ENCODE measurements around the gene GPRIN2.
"Not testable (repeated sequence)": the region's sequence is repeated elsewhere in the genome, so short reads cannot be mapped to it uniquely, and the experiment has no call there.

The GPRIN2 gene

DNA sequence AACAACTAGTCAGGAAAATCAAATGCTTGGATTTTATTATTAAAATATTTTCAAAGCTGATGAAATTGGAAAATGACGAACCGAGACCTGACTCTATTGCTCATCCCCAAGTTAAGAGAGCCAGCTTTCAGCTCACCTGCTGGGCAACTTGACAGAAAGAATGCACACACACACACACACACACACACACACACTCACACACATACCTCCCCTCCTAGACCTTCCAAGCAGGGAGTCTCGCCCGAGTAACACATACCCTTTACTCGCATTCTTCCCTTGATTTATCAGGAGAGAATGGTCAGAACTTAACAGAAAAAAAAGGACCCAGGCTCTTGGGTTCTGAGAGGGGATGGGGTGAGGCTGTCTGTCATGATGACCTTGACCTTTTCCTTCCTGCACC lies 19.1 kb downstream of the GPRIN2 start:
- DNase-seq (ENCODE audit: low read depth, low spot score): no peak

- no peak for DNase-seq (ENCODE audit: low read depth, low spot score)
Measured at GRCh38 chr10:46536781-46537180, 19.7 kb downstream of the GPRIN2 start.

GRCh38 chr10:46536171-46536570 lies 20.3 kb downstream of the GPRIN2 start:
- DNase-seq (ENCODE audit: low read depth, low spot score): no peak

DNA sequence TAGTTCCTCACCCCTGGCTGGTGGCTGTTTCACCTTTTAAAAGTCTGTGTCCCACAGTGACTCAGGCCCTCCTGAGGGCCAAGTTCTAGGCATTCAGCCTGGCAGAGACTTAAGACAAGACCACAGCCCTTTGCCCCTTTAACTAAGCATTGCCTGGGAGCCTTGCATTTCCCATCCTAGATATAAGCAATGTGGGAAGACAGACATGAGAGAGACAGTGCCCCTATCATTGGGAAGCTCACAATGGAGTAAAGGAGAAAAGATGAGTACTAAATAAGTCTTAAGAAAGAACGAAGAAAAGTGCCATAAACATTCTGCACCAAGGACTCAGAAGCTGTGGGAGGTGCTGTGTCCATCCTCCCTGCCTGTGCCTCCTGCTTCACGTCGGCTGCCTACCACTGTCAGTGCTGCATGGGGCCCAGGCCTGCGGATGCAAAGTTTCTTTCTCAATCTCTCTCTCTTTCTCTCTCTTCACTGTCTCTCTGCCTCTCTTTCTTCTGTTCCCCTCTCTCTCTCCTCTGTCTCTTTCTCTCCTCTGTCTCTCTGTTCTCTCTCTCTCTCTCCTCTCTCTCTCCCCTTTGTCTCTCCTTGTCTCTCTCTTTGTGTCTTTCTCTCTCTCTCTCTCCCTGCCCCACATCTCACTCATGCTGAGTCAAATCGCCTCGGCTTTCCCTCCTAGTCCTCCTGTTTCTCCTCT lies 21.5 kb downstream of the GPRIN2 start:
- DNase-seq (ENCODE audit: low read depth, low spot score): no peak

GRCh38 chr10:46532256-46532655 lies 24.2 kb downstream of the GPRIN2 start:
- not testable (repeated sequence) for DNase-seq (ENCODE audit: low read depth, low spot score)

DNA sequence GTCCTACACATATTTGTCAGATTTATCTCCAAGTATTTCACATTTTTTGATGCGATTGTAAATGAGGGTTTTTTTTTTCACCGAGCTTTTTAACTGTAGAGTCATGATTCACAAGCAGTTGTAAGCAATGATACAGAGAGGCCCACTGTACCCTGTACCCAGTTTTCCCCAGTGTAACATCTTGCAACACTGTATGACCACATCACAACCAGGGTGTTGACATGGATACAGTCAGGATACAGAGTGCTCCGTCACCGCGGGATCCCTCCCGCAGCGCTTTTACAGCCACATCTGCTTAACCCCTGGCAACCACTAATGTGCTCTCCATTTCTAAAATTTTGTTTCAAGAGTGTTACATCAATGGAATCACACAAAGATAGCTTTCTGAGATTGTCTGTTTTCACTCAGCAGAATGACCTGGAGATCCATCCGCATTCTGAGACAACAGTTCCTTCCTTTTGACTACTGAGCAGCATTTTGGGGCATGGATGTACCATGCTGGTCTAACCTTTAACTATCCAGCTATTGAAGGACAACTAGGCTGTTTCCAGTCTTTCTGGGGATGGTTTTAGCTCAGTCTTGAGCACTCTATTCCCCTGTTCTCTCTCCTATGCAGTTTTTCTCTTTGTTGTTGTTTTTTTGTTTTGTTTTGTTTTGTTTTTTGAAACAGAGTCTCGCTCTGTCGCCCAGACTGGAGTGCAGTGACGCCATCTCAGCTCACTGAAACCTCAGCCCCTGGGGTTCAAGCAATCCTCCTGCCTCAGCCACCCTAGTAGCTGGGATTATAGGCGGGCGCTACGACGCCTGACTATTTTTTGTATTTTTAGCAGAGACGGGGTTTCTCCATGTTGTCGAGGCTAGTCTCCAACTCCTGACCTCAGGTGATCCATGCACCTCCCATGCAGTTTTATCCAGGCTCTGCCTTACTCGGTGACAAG lies 25.9 kb downstream of the GPRIN2 start:
- peak; percentile 98 for DNase-seq (ENCODE audit: low read depth, low spot score)

- DNase-seq (ENCODE audit: low read depth, low spot score): not testable (repeated sequence)
Measured at GRCh38 chr10:46529742-46530141, 26.7 kb downstream of the GPRIN2 start.

GRCh38 chr10:46528675-46529615 lies 27.5 kb downstream of the GPRIN2 start:
- no peak for DNase-seq (ENCODE audit: low read depth, low spot score)

DNA sequence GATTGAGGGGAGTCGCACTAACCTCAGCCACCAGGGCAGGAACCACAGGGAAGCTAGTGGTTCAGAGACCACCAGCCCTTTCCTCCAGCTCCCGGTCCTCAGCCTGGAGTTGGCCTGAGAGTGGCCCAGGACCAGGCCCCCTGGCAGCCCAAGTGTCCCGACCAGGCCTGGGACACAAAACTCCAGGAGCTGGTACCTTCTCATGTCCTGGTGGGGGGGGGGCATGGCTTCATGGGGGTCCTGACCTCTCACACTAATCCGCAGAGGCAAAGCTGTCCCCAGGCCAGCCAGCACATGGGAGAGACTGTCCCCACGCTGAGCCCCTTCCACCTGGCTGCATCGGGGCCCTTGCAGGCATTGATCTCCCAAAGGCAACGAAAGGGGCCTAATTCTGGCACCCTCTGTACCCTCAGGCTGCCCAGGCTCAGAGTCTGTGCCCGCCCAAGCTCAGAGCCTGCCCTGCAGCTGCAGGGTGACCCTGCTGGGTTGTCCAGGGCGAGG lies 28.2 kb downstream of the GPRIN2 start:
- no peak for DNase-seq (ENCODE audit: low read depth, low spot score)

GRCh38 chr10:46527241-46527811 lies 29.1 kb downstream of the GPRIN2 start:
- DNase-seq (ENCODE audit: low read depth, low spot score): no peak

DNA sequence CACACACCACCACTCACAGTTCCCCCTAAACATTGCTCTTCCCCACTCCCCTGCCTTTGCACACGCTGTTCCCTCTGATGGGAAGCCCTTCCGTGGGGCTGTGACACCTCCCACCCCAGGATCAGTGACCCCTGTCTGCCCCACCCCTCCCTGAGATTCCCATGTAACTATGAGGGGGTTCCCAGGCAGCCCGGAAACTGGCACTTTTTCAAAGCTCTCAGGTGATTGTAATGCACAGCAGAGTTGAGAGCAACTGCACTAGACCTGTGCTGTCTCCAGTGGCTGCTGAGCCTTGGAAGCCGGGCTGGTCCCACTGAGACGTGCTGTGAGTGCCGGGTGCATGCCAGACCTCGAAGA lies 29.8 kb downstream of the GPRIN2 start:
- no peak for DNase-seq (ENCODE audit: low read depth, low spot score)

DNA sequence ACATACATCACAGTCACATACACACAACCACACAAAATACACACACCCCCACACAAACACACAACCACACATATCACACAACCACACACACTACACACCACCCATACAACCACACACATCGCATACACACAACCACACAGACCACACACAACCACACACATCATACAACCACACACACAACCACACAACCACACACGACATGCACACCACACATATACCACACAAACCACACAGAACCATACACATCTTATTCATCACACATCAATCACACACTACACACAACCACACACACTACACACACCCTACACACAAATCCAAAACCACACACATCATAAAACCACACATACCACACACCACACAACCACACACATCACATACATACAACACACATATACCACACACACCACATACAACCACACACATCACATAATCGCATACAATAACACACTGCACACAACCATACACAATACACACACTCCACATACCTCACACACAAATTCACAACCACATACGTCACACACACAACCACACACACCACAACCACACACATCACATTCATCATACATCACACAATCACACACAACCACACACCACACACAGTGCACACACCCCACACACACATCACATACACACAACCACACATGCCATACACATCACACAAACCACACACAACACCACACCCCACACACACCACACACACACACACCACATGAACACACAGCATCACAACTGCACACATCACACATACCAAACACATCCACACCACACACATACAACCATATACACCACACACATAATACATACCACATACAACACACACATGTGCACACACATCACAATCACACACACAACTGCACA lies 30.4 kb downstream of the GPRIN2 start:
- no peak for DNase-seq (ENCODE audit: low read depth, low spot score)

- no peak for DNase-seq (ENCODE audit: low read depth, low spot score)
Measured at GRCh38 chr10:46525177-46525823, 31.2 kb downstream of the GPRIN2 start.

DNA sequence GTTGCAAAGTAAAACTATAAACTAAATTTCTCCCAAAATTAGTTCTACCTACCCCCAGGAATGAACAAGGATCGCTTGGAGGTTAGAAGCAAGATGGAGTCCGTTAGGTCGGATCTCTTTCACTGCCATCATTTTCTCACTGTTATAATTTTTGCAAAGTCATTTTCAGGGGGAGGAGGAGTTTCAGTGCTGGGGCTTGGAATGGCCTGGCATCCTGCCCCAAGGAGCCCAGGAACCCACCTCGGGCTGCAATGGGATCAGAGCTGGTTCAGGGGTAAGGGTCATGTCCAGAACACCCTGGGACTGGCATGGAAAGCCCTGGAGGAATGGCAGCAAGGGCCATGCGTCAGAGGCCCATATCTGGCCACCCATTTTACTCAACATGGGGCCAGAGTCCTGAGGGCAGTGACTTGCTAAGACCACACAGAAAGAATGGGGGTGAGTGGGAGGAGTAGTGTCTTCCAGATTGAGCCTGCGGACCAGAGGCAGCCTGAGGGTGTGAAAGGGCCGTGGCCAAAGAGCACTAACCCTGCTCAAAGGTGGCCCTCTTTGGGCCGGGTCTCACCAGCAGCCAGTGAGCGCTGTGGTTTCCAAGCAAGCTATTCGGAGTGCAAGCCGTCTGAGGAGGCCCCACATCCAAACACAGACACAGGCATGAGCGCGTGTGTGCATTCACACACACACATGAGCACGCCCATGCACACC lies 31.8 kb downstream of the GPRIN2 start:
- no peak for DNase-seq (ENCODE audit: low read depth, low spot score)

DNA sequence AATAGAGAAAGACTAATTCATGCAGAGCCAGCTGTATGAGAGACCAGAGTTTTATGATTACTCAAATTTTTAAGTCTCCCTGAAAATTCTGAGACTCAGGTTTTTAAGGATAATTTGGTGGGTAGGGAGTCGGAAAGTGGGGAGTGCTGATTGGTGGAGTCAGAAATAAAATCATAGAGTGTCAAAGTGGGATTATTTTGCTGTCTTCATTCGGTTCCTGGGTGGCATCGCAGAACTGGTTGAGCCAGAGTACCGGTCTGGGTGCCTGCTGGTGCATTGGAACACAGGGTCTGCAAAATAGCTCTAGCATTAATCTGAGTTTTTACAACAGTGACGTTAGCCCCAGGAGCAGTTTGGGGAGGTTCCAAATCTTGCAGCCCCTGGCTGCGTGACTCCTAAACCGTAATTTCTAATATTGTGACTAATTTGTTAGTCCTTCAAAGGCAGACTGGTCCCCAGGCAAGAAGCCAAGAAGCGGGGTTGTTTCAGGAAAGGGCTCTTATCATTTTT lies 32.4 kb downstream of the GPRIN2 start:
- DNase-seq (ENCODE audit: low read depth, low spot score): no peak

DNA sequence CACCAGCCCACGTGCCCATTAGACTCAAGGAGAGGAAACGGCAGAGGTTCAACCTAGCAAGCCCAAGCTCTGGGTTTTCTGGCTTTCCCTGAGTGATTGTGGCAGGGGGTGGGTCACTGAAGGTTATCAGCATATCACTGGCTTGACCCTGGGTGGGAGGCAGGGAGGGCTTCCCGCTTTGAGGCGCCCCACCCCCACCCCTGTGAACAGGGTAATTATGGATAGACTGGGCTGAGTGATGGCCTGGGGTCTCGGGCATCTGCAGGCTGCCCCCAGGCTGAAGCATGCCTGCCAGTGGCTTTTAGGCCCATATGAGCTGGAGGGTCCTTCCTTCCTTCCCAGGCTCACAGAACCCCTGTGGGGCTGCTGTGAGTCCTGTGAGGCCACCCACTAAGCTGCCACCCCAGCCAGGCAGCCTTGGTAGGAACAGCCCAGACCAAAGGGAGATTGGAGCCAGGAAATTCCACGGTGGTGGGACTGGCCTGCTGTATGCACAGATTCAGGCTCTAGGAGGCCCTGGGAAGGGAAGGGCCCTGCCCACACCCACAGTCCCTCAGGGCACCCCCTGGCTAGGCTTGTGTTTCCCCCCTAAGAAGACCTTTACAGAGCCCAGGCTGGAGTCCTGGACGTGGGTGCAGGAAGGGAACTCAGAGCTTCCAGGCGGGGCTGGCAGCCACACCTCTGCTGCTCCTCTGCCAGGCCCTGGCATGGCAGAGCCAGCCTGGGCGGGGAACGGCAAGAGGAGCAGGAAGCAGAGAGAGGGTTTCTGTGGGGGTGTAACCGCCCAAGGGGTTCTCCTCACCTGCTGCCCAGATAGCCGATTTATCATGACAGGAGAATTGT lies 33.1 kb downstream of the GPRIN2 start:
- no peak for DNase-seq (ENCODE audit: low read depth, low spot score)

DNA sequence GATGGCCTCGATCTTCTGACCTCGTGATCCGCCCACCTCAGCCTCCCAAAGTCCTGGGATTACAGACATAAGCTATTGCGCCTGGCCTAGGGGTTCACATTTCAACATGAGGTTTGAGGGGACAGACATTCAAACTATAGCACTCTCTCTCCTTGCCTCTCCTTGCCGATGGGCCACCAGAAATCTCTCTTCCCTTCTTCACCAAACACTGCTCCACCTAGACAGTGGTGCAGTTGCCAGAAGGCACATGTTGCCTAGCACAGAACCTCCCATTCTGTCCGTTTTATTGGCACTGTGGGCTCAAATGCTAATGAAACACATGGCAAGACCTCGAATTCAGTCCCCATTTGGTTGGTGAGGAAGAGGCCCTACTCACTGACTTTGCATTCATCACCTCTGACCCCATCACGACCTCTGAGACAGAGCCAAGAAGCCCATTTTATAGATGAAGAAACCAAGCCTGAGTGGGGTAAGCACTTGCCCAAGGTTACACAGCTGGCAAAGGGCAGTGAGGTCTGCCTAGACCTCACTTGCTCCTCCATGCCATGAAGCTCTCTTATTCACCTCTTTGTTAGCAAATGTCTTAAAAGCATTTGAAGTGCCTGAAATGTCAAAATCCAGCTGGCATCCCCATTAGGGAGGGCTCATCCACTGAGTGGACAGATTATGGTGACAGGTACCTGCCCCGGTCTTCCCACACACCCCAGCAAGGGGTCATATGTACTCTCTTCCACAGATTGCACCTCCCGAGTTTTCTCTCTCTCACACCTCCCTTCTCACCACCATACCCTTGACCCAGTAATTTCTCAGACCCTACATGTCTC lies 34.0 kb downstream of the GPRIN2 start:
- DNase-seq (ENCODE audit: low read depth, low spot score): no peak
